Epidermal melanocyte (primary cell): Measurements from ENCODE around the gene LRMDA.

Experiments used
- DNase-seq: peaks from one replicate; pipeline ENCODE4 v3.0.0; 2011; ENCODE audit warnings: low spot score; ENCODE audit not compliant: insufficient read length

Gene LRMDA

GRCh38 chr10:75772153-75772887 is 340.9 kb downstream of the LRMDA start:
- no peak for DNase-seq

DNA sequence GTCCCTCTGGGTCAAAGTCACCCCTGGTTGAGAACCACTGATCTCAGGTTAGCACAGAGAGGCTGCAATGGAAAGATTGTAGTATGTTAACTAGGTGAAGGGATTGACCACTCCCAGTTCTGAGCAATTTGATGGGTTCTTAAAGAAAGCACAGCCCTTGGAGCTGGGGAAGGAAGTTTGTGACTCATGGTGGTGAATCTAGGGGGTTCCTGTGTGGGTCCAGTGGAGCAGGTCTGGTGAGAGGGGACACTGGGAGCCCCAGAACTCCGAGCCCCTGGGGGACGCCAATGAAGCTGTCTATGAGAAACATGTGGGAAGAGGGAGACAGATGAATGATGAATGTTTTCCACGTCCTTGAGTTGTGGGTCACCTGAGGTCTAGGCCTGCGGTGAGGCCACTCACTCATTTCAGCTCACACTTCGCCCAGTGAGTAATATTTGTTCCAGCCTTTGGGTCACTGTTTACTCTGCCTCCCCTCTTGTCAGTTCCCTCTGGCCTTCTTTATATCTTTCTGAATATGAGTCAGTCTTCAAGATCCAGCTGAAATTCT is 341.9 kb downstream of the LRMDA start:
- no peak for DNase-seq

- no peak for DNase-seq
These were observed 342.7 kb downstream of the LRMDA start for GRCh38 chr10:75773813-75774782.

- DNase-seq = no peak
These were observed 343.5 kb downstream of the LRMDA start for GRCh38 chr10:75774783-75775490.

GRCh38 chr10:75776738-75777504 is 345.5 kb downstream of the LRMDA start:
- no peak for DNase-seq

GRCh38 chr10:75778665-75779064 is 347.2 kb downstream of the LRMDA start:
- DNase-seq = no peak

- no peak for DNase-seq
These were observed 347.9 kb downstream of the LRMDA start for GRCh38 chr10:75779276-75779675.

GRCh38 chr10:75782463-75783248 is 351.2 kb downstream of the LRMDA start:
- no peak for DNase-seq

GRCh38 chr10:75788394-75789205 is 357.2 kb downstream of the LRMDA start:
- DNase-seq = peak; percentile 51

DNA sequence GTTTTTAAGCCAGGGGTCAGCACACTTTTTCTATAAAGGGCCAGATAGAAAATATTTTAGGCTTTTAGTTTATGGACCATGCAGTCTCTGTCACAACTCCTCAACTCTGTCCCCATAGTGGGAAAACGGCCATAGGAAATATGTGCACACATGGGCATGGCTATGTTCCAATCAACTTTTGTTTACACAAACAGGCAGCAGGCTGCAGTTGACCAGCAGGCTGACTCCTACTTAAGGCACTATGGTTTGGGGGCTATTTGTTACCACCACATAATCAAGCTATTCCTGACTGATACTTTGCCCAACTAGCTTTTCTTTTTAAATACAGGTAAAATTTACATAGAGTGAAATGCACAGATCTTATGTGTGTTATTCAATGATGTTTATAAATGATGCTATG is 362.4 kb downstream of the LRMDA start:
- DNase-seq = no peak

DNA sequence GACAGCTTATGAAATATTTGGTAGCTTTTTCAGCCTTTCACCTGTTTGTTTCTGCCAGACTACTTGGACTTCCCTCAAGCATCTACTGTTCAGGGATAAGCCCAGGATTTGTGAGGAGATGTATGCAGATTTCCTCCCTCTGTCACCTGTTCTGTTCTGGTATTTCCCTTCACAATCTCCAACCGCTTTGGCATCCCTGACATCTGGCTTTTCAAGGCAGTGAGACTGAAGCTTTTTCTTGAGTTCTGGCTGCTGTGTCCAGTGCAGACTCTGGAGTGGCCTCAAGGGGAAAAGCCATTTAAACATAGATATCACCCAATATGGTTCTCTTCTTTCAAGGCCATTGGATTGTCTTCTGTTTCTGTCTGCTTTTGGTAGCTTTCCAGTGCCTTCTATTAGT is 369.7 kb downstream of the LRMDA start:
- no peak for DNase-seq

DNA sequence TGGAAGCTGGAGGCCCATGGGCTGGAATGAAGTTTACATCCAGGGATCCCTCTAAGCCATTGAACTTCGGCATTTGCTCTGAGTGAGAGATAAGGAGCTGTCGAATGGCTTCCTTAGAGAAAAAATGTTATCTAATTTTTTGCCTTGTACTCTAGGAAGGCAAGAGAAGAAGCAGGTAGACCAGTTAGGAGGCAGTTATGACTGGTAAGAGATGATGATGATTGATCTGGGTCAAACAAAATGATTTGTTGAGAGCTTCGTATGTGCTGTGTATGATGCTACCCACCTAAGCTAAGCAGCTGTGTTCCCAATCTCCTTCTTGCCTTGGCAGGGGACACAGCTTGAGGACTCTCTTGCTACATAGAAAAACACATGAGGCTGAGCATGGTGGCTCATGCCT is 370.2 kb downstream of the LRMDA start:
- DNase-seq = no peak

DNA sequence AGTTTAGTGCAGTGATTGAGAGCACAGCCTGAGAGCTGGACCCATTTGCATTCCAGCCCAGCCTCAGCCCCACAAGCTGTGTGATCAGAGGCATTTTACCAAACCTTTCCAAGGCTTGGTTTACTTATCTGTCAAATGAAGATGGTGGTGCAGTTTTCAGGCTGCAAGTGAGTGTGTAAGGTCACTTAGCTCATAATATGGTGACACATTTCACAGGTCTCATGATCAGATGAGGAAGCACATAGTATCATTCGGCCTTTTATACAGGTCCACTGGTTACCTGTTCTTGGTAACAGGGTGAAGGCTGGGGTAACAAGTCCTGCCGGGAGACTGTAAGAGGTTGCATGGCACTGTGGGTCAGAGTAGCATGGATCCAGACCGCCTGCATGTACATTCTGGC is 371.7 kb downstream of the LRMDA start:
- DNase-seq = no peak

- no peak for DNase-seq
These were observed 372.6 kb downstream of the LRMDA start for GRCh38 chr10:75803816-75804552.

GRCh38 chr10:75806186-75806585 is 374.8 kb downstream of the LRMDA start:
- DNase-seq = no peak

DNA sequence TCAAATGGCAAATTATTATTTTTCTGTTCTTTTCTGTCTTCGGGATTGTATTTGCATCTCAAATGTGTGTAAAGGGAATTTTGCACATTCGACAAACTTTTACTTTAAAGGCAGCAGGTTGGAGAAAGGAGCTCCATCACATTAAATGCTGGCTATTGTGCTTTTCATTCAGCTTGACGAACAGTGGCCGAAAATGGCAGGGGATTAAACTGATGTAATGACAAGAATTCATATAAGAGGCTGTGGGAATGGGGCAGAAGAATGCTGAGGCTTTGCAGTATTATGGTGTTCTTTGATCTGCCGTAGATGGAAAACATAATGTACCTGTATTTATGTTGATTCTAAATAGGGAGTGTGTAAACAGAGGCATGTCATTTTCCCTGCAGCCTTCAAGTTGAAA is 376.0 kb downstream of the LRMDA start:
- no peak for DNase-seq

GRCh38 chr10:75809003-75809402 is 377.6 kb downstream of the LRMDA start:
- no peak for DNase-seq

GRCh38 chr10:75814014-75814413 is 382.6 kb downstream of the LRMDA start:
- DNase-seq = no peak
